Transverse colon (tissue), 4 donors: ENCODE results near the gene ITPKB.

ENCODE experiments used
- POLR2A ChIP-seq: fragments of 450-650 bp; IDR thresholded peaks from one replicate; pipeline ENCODE4 v1.6.1; 2016; ENCODE audit warnings: antibody characterized with exemption, mild to moderate bottlenecking, moderate library complexity
- POLR2AphosphoS5 ChIP-seq, 3 donors: sonication (generic); formaldehyde crosslinking; IDR thresholded peaks; one replicate each; pipeline ENCODE4 v1.6.1; 2016; ENCODE audit warnings: antibody characterized with exemption in 3 of 3
- TF ChIP-seq, protein P1 (sequence below), 5 experiments: fragments of 200-600 bp in 3 of 5; fragments of 450-650 bp in 2 of 5; sonication (generic) in 3 of 5; IDR thresholded peaks; 1 replicate in 2 of 5; 2 replicates in 3 of 5; pipeline ENCODE4 v1.5.1; 2016 to 2017; ENCODE audit warnings: antibody characterized with exemption in 5 of 5, inconsistent platforms in 3 of 5, mild to moderate bottlenecking in 2 of 5, moderate library complexity in 1 of 5

DNA sequence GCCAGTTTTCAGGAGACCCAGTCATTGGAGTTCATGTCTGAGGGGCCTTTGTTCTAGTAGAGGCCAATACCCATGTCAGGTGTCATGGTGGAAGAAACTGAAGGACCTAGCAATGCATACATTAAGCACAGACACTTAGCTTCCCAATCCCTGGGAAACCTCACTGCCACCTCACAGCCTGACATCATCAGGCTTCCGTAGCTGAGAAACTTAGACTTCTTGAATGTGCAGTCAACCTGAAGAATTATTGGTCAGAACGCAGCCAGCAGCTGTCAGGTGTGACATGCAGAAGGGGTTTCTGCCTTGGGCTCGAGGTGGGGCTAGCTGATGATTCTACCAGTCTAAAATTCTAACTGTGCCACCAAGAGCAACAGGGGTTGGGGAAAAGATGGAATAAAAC is 1.9 kb upstream of the ITPKB start:
- TF ChIP-seq, protein P1, sequence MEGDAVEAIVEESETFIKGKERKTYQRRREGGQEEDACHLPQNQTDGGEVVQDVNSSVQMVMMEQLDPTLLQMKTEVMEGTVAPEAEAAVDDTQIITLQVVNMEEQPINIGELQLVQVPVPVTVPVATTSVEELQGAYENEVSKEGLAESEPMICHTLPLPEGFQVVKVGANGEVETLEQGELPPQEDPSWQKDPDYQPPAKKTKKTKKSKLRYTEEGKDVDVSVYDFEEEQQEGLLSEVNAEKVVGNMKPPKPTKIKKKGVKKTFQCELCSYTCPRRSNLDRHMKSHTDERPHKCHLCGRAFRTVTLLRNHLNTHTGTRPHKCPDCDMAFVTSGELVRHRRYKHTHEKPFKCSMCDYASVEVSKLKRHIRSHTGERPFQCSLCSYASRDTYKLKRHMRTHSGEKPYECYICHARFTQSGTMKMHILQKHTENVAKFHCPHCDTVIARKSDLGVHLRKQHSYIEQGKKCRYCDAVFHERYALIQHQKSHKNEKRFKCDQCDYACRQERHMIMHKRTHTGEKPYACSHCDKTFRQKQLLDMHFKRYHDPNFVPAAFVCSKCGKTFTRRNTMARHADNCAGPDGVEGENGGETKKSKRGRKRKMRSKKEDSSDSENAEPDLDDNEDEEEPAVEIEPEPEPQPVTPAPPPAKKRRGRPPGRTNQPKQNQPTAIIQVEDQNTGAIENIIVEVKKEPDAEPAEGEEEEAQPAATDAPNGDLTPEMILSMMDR (IDR thresholded peaks at IDR 0.05): no peak
- TF ChIP-seq POLR2A: no peak
- no peak for TF ChIP-seq POLR2AphosphoS5 (IDR thresholded peaks at IDR 0.05)
